ENCODE measurements around the gene JADE2. TPM values are rescaled to one million over a fixed set of nuclear protein-coding genes. Genes with fewer than 3 reads are reported as not detected.

JADE2 gene
- total RNA-seq, 1 experiment from 2014 or later, result 18.4 TPM

- CTCF ChIA-PET, result no interaction called here
- POLR2A ChIA-PET (ENCODE audit: low non-redundant PET), result no interaction called here
These were observed 4.0 kb downstream of the JADE2 start for GRCh38 chr5:134529460-134529859.

GRCh38 chr5:134530301-134531077, 5.0 kb downstream of the JADE2 start:
- H3K27ac ChIP-seq (ENCODE audit: low read depth, low read length, poor library complexity, severe bottlenecking), result no peak overlapping the region
- CTCF ChIA-PET, result no interaction called here
- no peak for DNase-seq (ENCODE audit: low spot score)
- no TSS peak for BruUV-seq (replicated peaks)
- POLR2A ChIA-PET (ENCODE audit: low non-redundant PET), result no interaction called here
- TF ChIP-seq CTCF (conservative IDR thresholded peaks at IDR 0.05; ENCODE audit: low read depth, low read length) (no peak), EZH2 (IDR thresholded peaks at IDR 0.05; ENCODE audit: borderline replicate concordance, low read depth, low read length, poor library complexity, severe bottlenecking) (no peak)
- no peaks in the 10 kb centered on the region for H3K9me3 ChIP-seq (ENCODE audit: low read depth, low read length, poor library complexity, severe bottlenecking)
- H3K27me3 ChIP-seq (replicated peaks; ENCODE audit: insufficient read depth, low read depth, low read length, poor library complexity), result no peaks in the 10 kb centered on the region
- H3K4me3 ChIP-seq (ENCODE audit: low read depth, low read length, poor library complexity, severe bottlenecking), result no peak overlapping the region
- H3K36me3 ChIP-seq (ENCODE audit: insufficient read depth, low read length, poor library complexity, severe bottlenecking), result no peaks in the 10 kb centered on the region
- peaks cover 8% of the 10 kb centered on the region for H3K4me1 ChIP-seq (ENCODE audit: insufficient read depth, low read length, poor library complexity, severe bottlenecking)
- intact Hi-C loops (cut with micrococcal nuclease; ENCODE audit: unreplicated experiment), result no loop called here

More at GRCh38 chr5:134529460-134529859, 4.0 kb downstream of the JADE2 start:
- peaks cover 8% of the 10 kb centered on the region for H3K4me1 ChIP-seq (ENCODE audit: insufficient read depth, low read length, poor library complexity, severe bottlenecking)
- H3K27ac ChIP-seq (ENCODE audit: low read depth, low read length, poor library complexity, severe bottlenecking), result no peak overlapping the region
- no peak for DNase-seq (ENCODE audit: low spot score)
- intact Hi-C loops (cut with micrococcal nuclease; ENCODE audit: unreplicated experiment), result loop anchor here (5.0 kb wide), 2 partner anchors 62 to 208 kb away; partner anchors contain the start of gene CAMLG
- no peaks in the 10 kb centered on the region for H3K27me3 ChIP-seq (replicated peaks; ENCODE audit: insufficient read depth, low read depth, low read length, poor library complexity)
- BruUV-seq (replicated peaks), result no TSS peak
- no peaks in the 10 kb centered on the region for H3K9me3 ChIP-seq (ENCODE audit: low read depth, low read length, poor library complexity, severe bottlenecking)
- no peak for TF ChIP-seq EZH2 (IDR thresholded peaks at IDR 0.05; ENCODE audit: borderline replicate concordance, low read depth, low read length, poor library complexity, severe bottlenecking)
- TF ChIP-seq CTCF (conservative IDR thresholded peaks at IDR 0.05; ENCODE audit: low read depth, low read length), result no peak
- H3K4me3 ChIP-seq (ENCODE audit: low read depth, low read length, poor library complexity, severe bottlenecking), result no peak overlapping the region
- H3K36me3 ChIP-seq (ENCODE audit: insufficient read depth, low read length, poor library complexity, severe bottlenecking), result no peaks in the 10 kb centered on the region

- ChIA-PET CTCF (no interaction called here), POLR2A (ENCODE audit: low non-redundant PET) (no interaction called here)
- intact Hi-C loops (cut with micrococcal nuclease; ENCODE audit: unreplicated experiment), result no loop called here
- no TSS peak for BruUV-seq (replicated peaks)
- Histone ChIP-seq H3K27ac (ENCODE audit: low read depth, low read length, poor library complexity, severe bottlenecking) (no peak overlapping the region), H3K9me3 (ENCODE audit: low read depth, low read length, poor library complexity, severe bottlenecking) (no peaks in the 10 kb centered on the region), H3K36me3 (ENCODE audit: insufficient read depth, low read length, poor library complexity, severe bottlenecking) (no peaks in the 10 kb centered on the region), H3K4me1 (ENCODE audit: insufficient read depth, low read length, poor library complexity, severe bottlenecking) (peaks cover 4% of the 10 kb centered on the region), H3K27me3 (replicated peaks; ENCODE audit: insufficient read depth, low read depth, low read length, poor library complexity) (no peaks in the 10 kb centered on the region), H3K4me3 (ENCODE audit: low read depth, low read length, poor library complexity, severe bottlenecking) (no peak overlapping the region)
- TF ChIP-seq CTCF (conservative IDR thresholded peaks at IDR 0.05; ENCODE audit: low read depth, low read length) (no peak), EZH2 (IDR thresholded peaks at IDR 0.05; ENCODE audit: borderline replicate concordance, low read depth, low read length, poor library complexity, severe bottlenecking) (no peak)
- no peak for DNase-seq (ENCODE audit: low spot score)
These were observed 7.8 kb downstream of the JADE2 start for GRCh38 chr5:134533115-134533815.

Data from A673 (cell line).